GM12891 (cell line): ENCODE measurements around the gene CMIP.
A peak's percentile ranks its signal among the peaks of the same experiment; 100 is the strongest.
"Not testable (repeated sequence)": the region's sequence is repeated elsewhere in the genome, so short reads cannot be mapped to it uniquely, and the experiment has no call there.

Source experiments
- DNase-seq: peaks from one replicate; pipeline ENCODE4 v3.0.0; 2011; ENCODE audit warnings: low spot score; ENCODE audit not compliant: insufficient read length
- FAIRE-seq: peaks from 2 replicates; lab custom pipeline; 2011; peaks lifted over from hg19 to GRCh38; lab: Jason Lieb, UNC
- PAX5 ChIP-seq: IDR thresholded peaks from 2 replicates; pipeline ENCODE4 v1.6.1; 2011; ENCODE audit warnings: low read length, moderate library complexity, mild to moderate bottlenecking; ENCODE audit not compliant: insufficient read depth, severe bottlenecking
- POLR2A ChIP-seq: IDR thresholded peaks from 2 replicates; pipeline ENCODE4 v1.6.1; 2011; ENCODE audit warnings: low read depth, low read length, control low read depth
- POLR2AphosphoS5 ChIP-seq: IDR thresholded peaks from 2 replicates; pipeline ENCODE4 v1.6.1; 2011; ENCODE audit warnings: low read depth, low read length, control low read depth
- POU2F2 ChIP-seq: IDR thresholded peaks from 2 replicates; pipeline ENCODE4 v1.6.1; 2011; ENCODE audit warnings: low read depth, mild to moderate bottlenecking, control low read depth, low read length, moderate library complexity
- SPI1 ChIP-seq: IDR thresholded peaks from 2 replicates; pipeline ENCODE4 v1.6.1; 2011; ENCODE audit warnings: low read depth, low read length, control low read depth
- TAF1 ChIP-seq: IDR thresholded peaks from 2 replicates; pipeline ENCODE4 v1.6.1; 2011; ENCODE audit warnings: low read depth, low read length, control low read depth

Gene CMIP

GRCh38 chr16:81421126-81421525 lies 23.5 kb upstream of the CMIP start:
- no peak for FAIRE-seq
- TF ChIP-seq POU2F2, result no peak
- TF ChIP-seq TAF1, result no peak
- TF ChIP-seq POLR2AphosphoS5, result no peak
- no peak for TF ChIP-seq PAX5
- no peak for TF ChIP-seq POLR2A
- TF ChIP-seq SPI1, result no peak

DNA sequence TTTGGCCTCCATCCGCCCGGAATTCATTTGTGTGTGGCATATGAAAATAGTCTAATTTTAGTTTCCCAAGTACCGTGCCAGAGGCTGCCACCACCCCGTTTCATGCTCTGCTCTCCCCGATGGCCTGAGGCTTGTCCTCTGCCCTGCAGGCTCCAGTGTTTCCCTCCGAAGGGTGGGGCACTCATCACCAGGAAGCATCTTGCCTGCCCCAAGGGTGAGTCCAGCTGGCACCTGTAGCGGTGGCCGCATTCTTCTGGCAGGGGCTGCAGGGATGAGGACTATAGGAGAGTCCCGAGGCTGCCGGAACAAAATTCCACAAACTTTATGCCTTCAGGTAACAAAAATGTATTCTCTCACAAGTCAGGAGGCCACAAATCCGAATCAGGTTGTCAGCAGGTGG lies 23.1 kb upstream of the CMIP start:
- TF ChIP-seq TAF1, result no peak
- TF ChIP-seq SPI1, result no peak
- TF ChIP-seq POU2F2, result no peak
- no peak for TF ChIP-seq POLR2A
- no peak for TF ChIP-seq PAX5
- no peak for TF ChIP-seq POLR2AphosphoS5
- no peak for DNase-seq
- no peak for FAIRE-seq

More at GRCh38 chr16:81421126-81421525, 23.5 kb upstream of the CMIP start:
- DNase-seq, result no peak

DNA sequence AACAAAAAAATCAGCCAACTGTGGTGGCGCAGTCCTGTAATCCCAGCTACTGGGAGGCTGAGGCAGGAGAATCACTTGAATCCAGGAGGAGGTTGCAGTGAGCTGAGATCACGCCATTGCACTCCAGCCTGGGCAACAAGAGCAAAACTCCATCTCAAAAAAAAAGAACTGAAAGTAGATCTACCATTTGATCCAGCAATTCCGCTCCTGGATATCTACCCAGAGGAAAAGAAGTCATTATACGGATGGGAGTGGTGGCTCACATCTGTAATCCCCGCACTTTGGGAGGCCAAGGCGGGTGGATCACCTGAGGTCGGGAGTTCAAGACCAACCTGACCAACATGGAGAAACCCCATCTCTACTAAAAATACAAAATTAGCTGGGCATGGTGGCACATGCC lies 22.5 kb upstream of the CMIP start:
- FAIRE-seq, DNase-seq: not testable (repeated sequence)

GRCh38 chr16:81424771-81425170 lies 19.8 kb upstream of the CMIP start:
- FAIRE-seq, result peak; percentile 43

DNA sequence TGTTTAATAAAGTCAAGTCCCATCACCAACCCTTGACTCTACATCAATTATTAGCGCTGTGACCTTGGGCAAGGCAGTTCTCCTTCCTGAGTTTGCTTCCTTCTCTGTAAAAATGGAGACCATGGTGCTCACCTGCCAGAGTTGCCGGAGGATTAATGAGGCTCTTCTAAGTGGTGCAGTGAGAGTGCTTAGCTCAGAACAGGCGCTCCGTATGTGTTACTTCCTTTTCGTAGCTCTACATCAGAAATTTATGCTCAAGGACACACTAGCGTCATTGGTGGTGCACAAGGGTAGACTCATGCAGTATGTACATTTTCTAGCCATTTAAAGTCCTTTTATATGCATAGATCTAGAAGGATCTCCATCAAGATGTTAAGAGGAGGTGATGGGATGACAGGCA lies 17.4 kb upstream of the CMIP start:
- DNase-seq, result no peak
- no peak for TF ChIP-seq TAF1
- no peak for TF ChIP-seq POU2F2
- TF ChIP-seq PAX5, result no peak
- no peak for TF ChIP-seq POLR2AphosphoS5
- TF ChIP-seq SPI1, result no peak
- no peak for TF ChIP-seq POLR2A
- no peak for FAIRE-seq

More at GRCh38 chr16:81424771-81425170, 19.8 kb upstream of the CMIP start:
- no peak for DNase-seq
- TF ChIP-seq SPI1, result peak; percentile 83
- no peak for TF ChIP-seq POLR2A

GRCh38 chr16:81429045-81429521 lies 15.5 kb upstream of the CMIP start:
- DNase-seq (no peak), FAIRE-seq (no peak)
- TF ChIP-seq POLR2AphosphoS5, result no peak
- TF ChIP-seq SPI1, result no peak
- TF ChIP-seq POU2F2, result no peak
- TF ChIP-seq TAF1, result no peak
- TF ChIP-seq PAX5, result no peak
- TF ChIP-seq POLR2A, result no peak

DNA sequence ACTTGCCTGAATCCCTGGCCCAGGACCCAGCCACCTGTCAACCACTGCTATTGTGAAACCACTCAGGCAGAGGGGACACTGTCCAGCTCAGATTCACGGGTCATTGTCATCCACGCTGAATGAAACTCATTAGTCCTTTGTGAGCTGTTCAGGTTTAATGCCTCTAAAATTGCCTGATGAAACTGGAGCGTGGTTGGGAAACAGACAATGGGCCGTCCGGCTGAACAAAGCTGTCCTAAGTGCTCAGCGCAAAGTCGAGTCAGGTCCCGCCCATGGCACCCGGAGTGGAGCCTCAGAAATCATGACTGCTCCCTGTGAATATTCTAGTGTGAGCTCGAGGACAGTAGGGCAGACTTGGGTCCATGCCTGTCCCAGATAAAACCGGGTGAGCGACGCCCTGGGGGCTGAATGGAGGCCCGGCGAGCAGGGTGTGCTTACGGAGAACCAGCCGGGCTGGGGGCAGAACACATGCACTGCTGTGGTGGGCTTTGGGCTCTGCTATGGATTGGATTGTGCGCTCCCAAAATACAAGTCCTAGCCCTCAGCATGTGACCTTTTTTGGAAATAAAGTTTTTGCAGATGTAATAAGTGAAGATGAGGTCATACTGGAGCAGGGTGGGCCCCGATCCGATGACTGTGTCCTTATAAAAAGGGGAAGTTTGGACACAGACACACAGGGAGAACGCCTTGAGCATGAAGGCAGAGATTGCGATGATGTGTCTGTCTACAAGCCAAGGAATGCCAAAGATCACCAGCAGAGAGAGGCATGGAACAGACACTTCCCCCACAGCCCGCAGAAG lies 12.9 kb upstream of the CMIP start:
- TF ChIP-seq TAF1 (no peak), PAX5 (no peak), POU2F2 (no peak), SPI1 (no peak), POLR2A (no peak), POLR2AphosphoS5 (no peak)
- FAIRE-seq (no peak), DNase-seq (no peak)

DNA sequence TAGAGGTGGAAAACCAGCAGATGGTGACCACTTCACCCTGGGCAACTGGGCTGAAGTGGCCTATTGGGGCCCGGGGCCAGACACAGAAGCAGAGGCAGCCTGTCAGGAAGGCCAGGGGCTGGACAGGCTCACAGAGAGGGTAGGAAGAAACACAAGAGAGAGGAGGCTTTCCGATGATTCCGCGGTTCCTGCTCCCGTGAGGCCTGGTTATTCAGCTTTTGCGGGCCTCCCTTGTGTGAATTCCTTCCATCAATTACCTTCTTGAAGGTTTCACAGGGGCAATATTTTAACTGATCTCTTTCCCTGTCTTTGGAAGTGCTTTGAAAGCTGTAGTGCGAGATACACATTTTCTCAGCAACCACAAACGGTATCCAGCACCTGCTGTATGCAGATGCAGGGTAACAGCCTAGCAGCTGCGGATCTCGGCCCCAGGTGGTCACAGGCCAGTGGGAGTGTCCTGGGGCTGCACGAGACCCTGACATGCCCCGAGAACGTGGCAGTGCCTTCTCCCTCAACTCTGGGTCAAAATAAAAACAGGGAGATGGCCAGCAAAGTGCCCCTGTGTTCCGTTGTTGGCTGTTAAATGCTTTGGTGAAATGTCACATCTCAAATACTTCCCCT lies 11.6 kb upstream of the CMIP start:
- peak; percentile 52 for FAIRE-seq

GRCh38 chr16:81435103-81435502 lies 9.5 kb upstream of the CMIP start:
- TF ChIP-seq POLR2A (no peak), POLR2AphosphoS5 (no peak), SPI1 (no peak), TAF1 (no peak)

More for the DNA sequence above, 11.6 kb upstream of the CMIP start:
- TF ChIP-seq POU2F2, result peak; percentile 52; the same call in 1 of the 2 replicates
- TF ChIP-seq POLR2AphosphoS5, result no peak
- DNase-seq, result no peak

DNA sequence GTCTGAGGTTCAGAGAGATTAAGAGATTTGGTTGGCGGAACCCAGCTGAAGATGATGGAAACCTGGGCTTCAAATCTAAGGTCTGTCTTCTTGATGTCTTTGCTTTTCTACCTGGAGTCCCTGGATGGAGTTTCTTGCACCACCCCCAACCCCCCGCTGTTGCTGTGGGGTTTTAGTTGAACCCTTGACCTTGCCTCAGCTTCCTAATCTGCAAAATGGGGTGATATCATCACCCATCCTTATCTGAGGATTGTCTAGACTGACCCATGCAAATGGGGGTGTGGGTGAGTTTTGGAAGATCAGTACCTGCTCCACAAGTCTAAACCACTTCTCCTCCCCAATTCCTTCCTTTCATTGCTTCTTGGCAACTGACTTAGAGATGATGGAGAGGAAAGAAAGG lies 9.0 kb upstream of the CMIP start:
- FAIRE-seq, result no peak
- no peak for DNase-seq

More at GRCh38 chr16:81435103-81435502, 9.5 kb upstream of the CMIP start:
- no peak for DNase-seq
- FAIRE-seq, result no peak

More for the DNA sequence above, 9.0 kb upstream of the CMIP start:
- TF ChIP-seq POLR2AphosphoS5 (no peak), SPI1 (no peak), PAX5 (no peak), TAF1 (no peak), POU2F2 (no peak), POLR2A (no peak)
